Loucy (cell line): ENCODE measurements around the gene TMC3.

Source experiments
- H2AFZ ChIP-seq: fragments of 200-600 bp; sonication (generic); 2 replicates; pipeline ENCODE4 v1.6.0; 2016; ENCODE audit warnings: antibody characterized with exemption, mild to moderate bottlenecking, low read length, moderate library complexity
- H3F3A ChIP-seq: fragments of 200-600 bp; 2 replicates; pipeline ENCODE4 v1.6.0; 2016; ENCODE audit warnings: antibody characterized with exemption, low read depth, mild to moderate bottlenecking
- H3K27me3 ChIP-seq: fragments of 200-600 bp; sonication (generic); 2 replicates; pipeline ENCODE4 v1.6.1; 2014; ENCODE audit warnings: low read length, mild to moderate bottlenecking; ENCODE audit not compliant: insufficient read depth, poor library complexity, severe bottlenecking
- H3K36me3 ChIP-seq: fragments of 200-600 bp; sonication (generic); 2 replicates; pipeline ENCODE4 v1.6.1; 2016; ENCODE audit warnings: low read length; ENCODE audit not compliant: insufficient read depth
- H3K4me1 ChIP-seq: fragments of 200-600 bp; sonication (generic); 2 replicates; pipeline ENCODE4 v1.5.1; 2014; ENCODE audit warnings: low read length, mild to moderate bottlenecking; ENCODE audit not compliant: insufficient read depth, poor library complexity, severe bottlenecking
- H3K4me2 ChIP-seq: fragments of 200-600 bp; sonication (generic); 2 replicates; pipeline ENCODE4 v1.6.0; 2014; ENCODE audit warnings: antibody characterized with exemption, low read length, low read depth, mild to moderate bottlenecking; ENCODE audit not compliant: poor library complexity, severe bottlenecking
- H3K4me3 ChIP-seq: fragments of 200-600 bp; sonication (generic); 2 replicates; pipeline ENCODE4 v1.5.1; 2014; ENCODE audit warnings: low read length, mild to moderate bottlenecking, mixed read lengths; ENCODE audit not compliant: poor library complexity, severe bottlenecking
- H3K79me2 ChIP-seq: fragments of 200-600 bp; sonication (generic); 2 replicates; pipeline ENCODE4 v1.6.1; 2014; ENCODE audit warnings: low read length; ENCODE audit not compliant: insufficient read depth
- H3K9ac ChIP-seq: fragments of 200-600 bp; sonication (generic); 2 replicates; pipeline ENCODE4 v1.6.0; 2014; ENCODE audit warnings: mild to moderate bottlenecking, low read depth, low read length, moderate library complexity; ENCODE audit not compliant: poor library complexity, severe bottlenecking
- H3K9me2 ChIP-seq: fragments of 200-600 bp; sonication (generic); replicated peaks from 2 replicates; pipeline ENCODE4 v1.6.1; 2016; ENCODE audit warnings: low read depth, low read length, mixed read lengths
- H3K9me3 ChIP-seq: fragments of 200-600 bp; sonication (generic); 2 replicates; pipeline ENCODE4 v1.6.1; 2014; ENCODE audit warnings: mild to moderate bottlenecking, antibody characterized with exemption, low read length, low read depth; ENCODE audit not compliant: insufficient read depth
- H4K20me1 ChIP-seq: fragments of 200-600 bp; sonication (generic); 2 replicates; pipeline ENCODE4 v1.6.0; 2014; ENCODE audit warnings: antibody characterized with exemption, low read length, mild to moderate bottlenecking; ENCODE audit not compliant: insufficient read depth, poor library complexity, severe bottlenecking
- EZH2phosphoT487 ChIP-seq: fragments of 200-600 bp; IDR thresholded peaks from 2 replicates; pipeline ENCODE4 v1.6.1; 2018; ENCODE audit warnings: antibody characterized with exemption, mild to moderate bottlenecking, moderate library complexity, borderline replicate concordance
- TF ChIP-seq, protein P1 (sequence below): fragments of 200-600 bp; sonication (generic); conservative IDR thresholded peaks from 2 replicates; pipeline ENCODE4 v1.5.1; 2014; ENCODE audit warnings: mild to moderate bottlenecking, antibody characterized with exemption, low read length

TMC3 gene

DNA sequence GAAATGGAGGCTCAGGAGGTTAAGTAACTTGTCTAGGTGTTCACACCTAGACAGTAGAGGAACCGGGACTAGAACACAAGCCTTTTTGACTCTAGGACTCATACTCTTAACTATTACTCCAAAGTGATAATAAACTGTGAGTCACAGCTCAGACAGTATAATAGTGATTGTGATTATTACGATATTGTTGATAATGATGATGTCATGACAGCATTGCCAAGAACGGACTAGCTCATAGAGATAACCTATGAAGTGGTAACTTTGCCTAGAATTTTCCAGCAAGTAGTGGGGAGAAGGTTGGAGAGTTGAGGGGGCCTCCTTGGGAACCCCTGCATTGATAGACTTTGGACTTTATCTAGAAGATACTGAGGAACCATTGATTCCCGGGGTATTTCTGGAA, 84.1 kb downstream of the TMC3 start:
- Histone ChIP-seq H4K20me1 (no peaks in the 10 kb centered on the region), H3K9me2 (no peaks in the 10 kb centered on the region), H3K79me2 (peaks cover 4% of the 10 kb centered on the region), H3K36me3 (no peaks in the 10 kb centered on the region), H3K9me3 (no peaks in the 10 kb centered on the region), H3K4me1 (peaks cover 63% of the 10 kb centered on the region), H3K4me2 (no peak overlapping the region), H3K4me3 (no peak overlapping the region), H3K9ac (no peak overlapping the region), H2AFZ (no peak overlapping the region), H3K27me3 (no peaks in the 10 kb centered on the region), H3F3A (peaks cover 7% of the 10 kb centered on the region; the same call in 1 of the 2 replicates)
- no peak for TF ChIP-seq EZH2phosphoT487
- TF ChIP-seq, protein P1, sequence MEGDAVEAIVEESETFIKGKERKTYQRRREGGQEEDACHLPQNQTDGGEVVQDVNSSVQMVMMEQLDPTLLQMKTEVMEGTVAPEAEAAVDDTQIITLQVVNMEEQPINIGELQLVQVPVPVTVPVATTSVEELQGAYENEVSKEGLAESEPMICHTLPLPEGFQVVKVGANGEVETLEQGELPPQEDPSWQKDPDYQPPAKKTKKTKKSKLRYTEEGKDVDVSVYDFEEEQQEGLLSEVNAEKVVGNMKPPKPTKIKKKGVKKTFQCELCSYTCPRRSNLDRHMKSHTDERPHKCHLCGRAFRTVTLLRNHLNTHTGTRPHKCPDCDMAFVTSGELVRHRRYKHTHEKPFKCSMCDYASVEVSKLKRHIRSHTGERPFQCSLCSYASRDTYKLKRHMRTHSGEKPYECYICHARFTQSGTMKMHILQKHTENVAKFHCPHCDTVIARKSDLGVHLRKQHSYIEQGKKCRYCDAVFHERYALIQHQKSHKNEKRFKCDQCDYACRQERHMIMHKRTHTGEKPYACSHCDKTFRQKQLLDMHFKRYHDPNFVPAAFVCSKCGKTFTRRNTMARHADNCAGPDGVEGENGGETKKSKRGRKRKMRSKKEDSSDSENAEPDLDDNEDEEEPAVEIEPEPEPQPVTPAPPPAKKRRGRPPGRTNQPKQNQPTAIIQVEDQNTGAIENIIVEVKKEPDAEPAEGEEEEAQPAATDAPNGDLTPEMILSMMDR: no peak

DNA sequence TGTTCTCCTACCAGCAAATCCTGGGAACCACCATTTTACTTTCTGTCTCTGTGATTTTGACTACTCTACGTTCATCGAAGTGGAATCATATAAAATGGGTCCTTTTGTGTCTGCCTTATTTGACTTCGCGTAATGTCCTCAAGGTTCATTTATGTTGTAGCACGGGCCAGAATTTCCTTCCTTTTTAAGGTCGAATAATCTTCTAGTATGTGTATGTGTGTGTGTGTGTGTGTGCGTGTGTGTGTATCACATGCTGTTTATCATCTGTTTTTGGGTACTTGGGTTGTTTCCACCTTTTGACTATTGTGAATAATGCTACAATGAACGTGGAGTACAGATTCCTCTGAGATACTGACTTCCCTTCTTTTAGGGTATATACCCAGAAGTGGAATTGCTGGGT, 85.4 kb downstream of the TMC3 start:
- Histone ChIP-seq H3K4me3 (no peak overlapping the region), H3K9me3 (no peaks in the 10 kb centered on the region), H3K79me2 (no peaks in the 10 kb centered on the region), H3K4me1 (peaks cover 60% of the 10 kb centered on the region), H3K27me3 (no peaks in the 10 kb centered on the region), H3F3A (peaks cover 4% of the 10 kb centered on the region; the same call in 1 of the 2 replicates), H3K4me2 (no peak overlapping the region), H3K9ac (no peak overlapping the region), H3K36me3 (no peaks in the 10 kb centered on the region), H2AFZ (no peak overlapping the region), H4K20me1 (no peaks in the 10 kb centered on the region), H3K9me2 (no peaks in the 10 kb centered on the region)
- TF ChIP-seq, protein P1: no peak
- no peak for TF ChIP-seq EZH2phosphoT487

DNA sequence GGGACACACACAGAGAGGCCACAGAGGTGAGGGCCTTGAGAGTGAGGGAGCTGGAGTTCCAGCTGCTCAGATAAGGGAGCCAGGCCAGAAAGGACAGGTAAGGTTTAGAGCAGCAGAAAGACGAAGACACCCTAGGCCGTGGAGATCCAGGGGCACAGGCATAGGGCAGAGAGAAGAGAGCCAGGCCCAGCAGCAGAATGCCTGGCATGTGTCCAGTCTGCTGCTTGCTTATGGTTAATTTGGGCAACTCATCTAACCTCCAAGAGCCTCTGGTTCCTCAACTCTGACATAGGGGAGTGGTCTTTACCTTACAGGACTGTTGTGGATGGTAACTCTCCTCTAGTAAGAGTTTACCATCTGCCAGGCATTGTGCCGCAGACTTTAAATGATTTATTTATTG, 86.0 kb downstream of the TMC3 start:
- Histone ChIP-seq H3K4me1 (peaks cover 55% of the 10 kb centered on the region), H3K36me3 (no peaks in the 10 kb centered on the region), H3K79me2 (no peaks in the 10 kb centered on the region), H3F3A (0 out of 2 replicates have a peak, but pooled peaks cover under 1% of the 10 kb centered on the region), H3K9me2 (no peaks in the 10 kb centered on the region), H3K27me3 (no peaks in the 10 kb centered on the region), H3K4me3 (no peak overlapping the region), H3K9me3 (no peaks in the 10 kb centered on the region), H2AFZ (no peak overlapping the region), H3K9ac (no peak overlapping the region), H3K4me2 (no peak overlapping the region), H4K20me1 (no peaks in the 10 kb centered on the region)
- TF ChIP-seq EZH2phosphoT487: no peak
- TF ChIP-seq, protein P1: no peak
